HUES64 (cell line): ENCODE measurements around the gene RHOT1.
"Not testable (repeated sequence)": the region's sequence is repeated elsewhere in the genome, so short reads cannot be mapped to it uniquely, and the experiment has no call there.

Experiments
- H3K27ac ChIP-seq: 2 replicates; pipeline ENCODE4 v1.7.0; 2013; ENCODE audit warnings: low read depth, low read length, inconsistent platforms
- H3K27me3 ChIP-seq: 2 replicates; pipeline ENCODE4 v1.6.1; 2013; ENCODE audit warnings: mild to moderate bottlenecking, low read length; ENCODE audit not compliant: insufficient read depth
- H3K36me3 ChIP-seq: 2 replicates; pipeline ENCODE4 v1.6.1; 2013; ENCODE audit warnings: mild to moderate bottlenecking, low read length; ENCODE audit not compliant: insufficient read depth
- H3K4me1 ChIP-seq: 2 replicates; pipeline ENCODE4 v1.6.1; 2013; ENCODE audit warnings: mild to moderate bottlenecking, low read length, moderate library complexity; ENCODE audit not compliant: insufficient read depth
- H3K4me3 ChIP-seq: 2 replicates; pipeline ENCODE4 v1.5.1; 2013; ENCODE audit warnings: mild to moderate bottlenecking, low read length, moderate library complexity
- H3K9ac ChIP-seq: 2 replicates; pipeline ENCODE4 v1.6.1; 2013; ENCODE audit warnings: mild to moderate bottlenecking, low read depth, low read length
- H3K9me3 ChIP-seq: 2 replicates; pipeline ENCODE4 v1.6.1; 2013; ENCODE audit warnings: low read depth, low read length; ENCODE audit not compliant: insufficient read depth
- WGBS: fragments of 150-250, 120-280 bp; methylation state at CpG from one replicate; pipeline ENCODE4 v1.1.7; 2013; ENCODE audit warnings: missing lambda C conversion rate; 5-methylcytosine and 5-hydroxymethylcytosine counted together

RHOT1 gene

GRCh38 chr17:32160526-32160925 lies 18.2 kb downstream of the RHOT1 start:
- H3K36me3 ChIP-seq, result peaks cover 10% of the 10 kb centered on the region
- H3K9me3 ChIP-seq, result 0 out of 2 replicates have a peak, but pooled peaks cover 2% of the 10 kb centered on the region
- H3K27ac ChIP-seq, result no peak overlapping the region
- H3K27me3 ChIP-seq, result no peaks in the 10 kb centered on the region
- H3K4me3 ChIP-seq, result no peak overlapping the region
- no peaks in the 10 kb centered on the region for H3K4me1 ChIP-seq
- H3K9ac ChIP-seq, result no peak overlapping the region
- WGBS, result 94% methylated on average over 9 of the region's 9 CpGs

- Histone ChIP-seq H3K4me1 (no peaks in the 10 kb centered on the region), H3K27me3 (no peaks in the 10 kb centered on the region), H3K4me3 (no peak overlapping the region), H3K9me3 (0 out of 2 replicates have a peak, but pooled peaks cover 7% of the 10 kb centered on the region), H3K27ac (no peak overlapping the region), H3K9ac (no peak overlapping the region), H3K36me3 (peaks cover 10% of the 10 kb centered on the region)
- 94% methylated on average over 8 of the region's 8 CpGs for WGBS
These were observed 18.7 kb downstream of the RHOT1 start for GRCh38 chr17:32161029-32161428.

- H3K4me3 ChIP-seq, result no peak overlapping the region
- H3K36me3 ChIP-seq, result peaks cover 12% of the 10 kb centered on the region
- 83% methylated on average over 5 of the region's 6 CpGs for WGBS
- H3K4me1 ChIP-seq, result no peaks in the 10 kb centered on the region
- peaks cover 14% of the 10 kb centered on the region for H3K9me3 ChIP-seq
- H3K9ac ChIP-seq, result no peak overlapping the region
- no peak overlapping the region for H3K27ac ChIP-seq
- no peaks in the 10 kb centered on the region for H3K27me3 ChIP-seq
These were observed 19.4 kb downstream of the RHOT1 start for GRCh38 chr17:32161506-32162365.

- no peaks in the 10 kb centered on the region for H3K27me3 ChIP-seq
- 97% methylated on average over 3 of the region's 3 CpGs for WGBS
- H3K4me1 ChIP-seq, result no peaks in the 10 kb centered on the region
- H3K9me3 ChIP-seq, result peaks cover 16% of the 10 kb centered on the region
- H3K27ac ChIP-seq, result no peak overlapping the region
- H3K9ac ChIP-seq, result no peak overlapping the region
- H3K4me3 ChIP-seq, result no peak overlapping the region
- H3K36me3 ChIP-seq, result peaks cover 56% of the 10 kb centered on the region
These were observed 32.6 kb downstream of the RHOT1 start for GRCh38 chr17:32174889-32175288.

GRCh38 chr17:32178679-32179078 lies 36.4 kb downstream of the RHOT1 start:
- H3K9ac ChIP-seq, H3K27me3 ChIP-seq, H3K27ac ChIP-seq, H3K4me3 ChIP-seq, H3K4me1 ChIP-seq: not testable (repeated sequence)
- Histone ChIP-seq H3K36me3 (peaks cover 76% of the 10 kb centered on the region), H3K9me3 (peaks cover 16% of the 10 kb centered on the region)
- WGBS, result 95% methylated on average over 24 of the region's 24 CpGs

- not testable (repeated sequence) for H3K27me3 ChIP-seq, H3K27ac ChIP-seq, H3K9ac ChIP-seq, H3K4me1 ChIP-seq, H3K4me3 ChIP-seq
- peaks cover 16% of the 10 kb centered on the region for H3K9me3 ChIP-seq
- WGBS, result 96% methylated on average over 22 of the region's 23 CpGs
- peaks cover 72% of the 10 kb centered on the region for H3K36me3 ChIP-seq
These were observed 36.8 kb downstream of the RHOT1 start for GRCh38 chr17:32179103-32179502.

- peaks cover 16% of the 10 kb centered on the region for H3K9me3 ChIP-seq
- H3K27ac ChIP-seq, H3K9ac ChIP-seq, H3K4me3 ChIP-seq, H3K27me3 ChIP-seq, H3K4me1 ChIP-seq: not testable (repeated sequence)
- 96% methylated on average over 24 of the region's 25 CpGs for WGBS
- H3K36me3 ChIP-seq, result peaks cover 68% of the 10 kb centered on the region
These were observed 37.2 kb downstream of the RHOT1 start for GRCh38 chr17:32179526-32179925.

- peaks cover 65% of the 10 kb centered on the region for H3K36me3 ChIP-seq
- H3K4me3 ChIP-seq, H3K27me3 ChIP-seq, H3K27ac ChIP-seq, H3K4me1 ChIP-seq, H3K9ac ChIP-seq: not testable (repeated sequence)
- peaks cover 16% of the 10 kb centered on the region for H3K9me3 ChIP-seq
- whole genome bisulfite sequencing, result 93% methylated on average over 1 of the region's 2 CpGs
These were observed 38.0 kb downstream of the RHOT1 start for GRCh38 chr17:32180262-32180661.

- H3K27me3 ChIP-seq, result no peaks in the 10 kb centered on the region
- H3K4me3 ChIP-seq, result no peak overlapping the region
- H3K9me3 ChIP-seq, result no peaks in the 10 kb centered on the region
- no peaks in the 10 kb centered on the region for H3K4me1 ChIP-seq
- no peak overlapping the region for H3K27ac ChIP-seq
- WGBS, result 99% methylated on average over 2 of the region's 2 CpGs
- H3K9ac ChIP-seq, result no peak overlapping the region
- peaks cover 42% of the 10 kb centered on the region for H3K36me3 ChIP-seq
These were observed 43.6 kb downstream of the RHOT1 start for GRCh38 chr17:32185875-32186274.

- peaks cover 41% of the 10 kb centered on the region for H3K36me3 ChIP-seq
- H3K27ac ChIP-seq, result no peak overlapping the region
- H3K27me3 ChIP-seq, result no peaks in the 10 kb centered on the region
- 94% methylated on average over 2 of the region's 3 CpGs for WGBS
- no peak overlapping the region for H3K4me3 ChIP-seq
- no peaks in the 10 kb centered on the region for H3K4me1 ChIP-seq
- no peak overlapping the region for H3K9ac ChIP-seq
- no peaks in the 10 kb centered on the region for H3K9me3 ChIP-seq
These were observed 45.0 kb downstream of the RHOT1 start for GRCh38 chr17:32187271-32187670.

- Histone ChIP-seq H3K9ac (no peak overlapping the region), H3K27me3 (no peaks in the 10 kb centered on the region), H3K4me1 (no peaks in the 10 kb centered on the region), H3K9me3 (no peaks in the 10 kb centered on the region), H3K4me3 (no peak overlapping the region), H3K36me3 (peaks cover 47% of the 10 kb centered on the region), H3K27ac (no peak overlapping the region)
- WGBS, result 71% methylated on average over 1 of the region's 2 CpGs
These were observed 47.0 kb downstream of the RHOT1 start for GRCh38 chr17:32189343-32189742.
